ENCODE data around the gene FOXP1.

The FOXP1 gene

DNA sequence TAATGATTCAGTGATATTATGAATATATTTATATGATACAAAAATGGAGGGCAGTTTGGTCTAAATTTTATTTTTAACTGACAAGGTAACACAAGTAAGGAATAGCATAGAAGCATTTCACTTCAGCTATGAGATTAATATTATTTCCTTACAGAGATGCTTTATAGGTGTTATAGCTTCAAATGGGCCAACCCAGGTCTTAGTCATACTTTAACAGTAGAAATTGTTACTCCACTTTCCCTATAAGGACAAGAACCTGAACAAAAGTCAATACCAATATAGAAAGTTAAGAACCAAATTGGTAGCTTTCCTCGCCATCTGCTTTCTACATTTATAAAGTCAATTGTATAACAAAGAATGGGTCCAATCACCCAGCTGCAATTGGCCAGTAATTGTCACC lies 570.6 kb downstream of the FOXP1 start:
- no peak for DNase-seq

DNA sequence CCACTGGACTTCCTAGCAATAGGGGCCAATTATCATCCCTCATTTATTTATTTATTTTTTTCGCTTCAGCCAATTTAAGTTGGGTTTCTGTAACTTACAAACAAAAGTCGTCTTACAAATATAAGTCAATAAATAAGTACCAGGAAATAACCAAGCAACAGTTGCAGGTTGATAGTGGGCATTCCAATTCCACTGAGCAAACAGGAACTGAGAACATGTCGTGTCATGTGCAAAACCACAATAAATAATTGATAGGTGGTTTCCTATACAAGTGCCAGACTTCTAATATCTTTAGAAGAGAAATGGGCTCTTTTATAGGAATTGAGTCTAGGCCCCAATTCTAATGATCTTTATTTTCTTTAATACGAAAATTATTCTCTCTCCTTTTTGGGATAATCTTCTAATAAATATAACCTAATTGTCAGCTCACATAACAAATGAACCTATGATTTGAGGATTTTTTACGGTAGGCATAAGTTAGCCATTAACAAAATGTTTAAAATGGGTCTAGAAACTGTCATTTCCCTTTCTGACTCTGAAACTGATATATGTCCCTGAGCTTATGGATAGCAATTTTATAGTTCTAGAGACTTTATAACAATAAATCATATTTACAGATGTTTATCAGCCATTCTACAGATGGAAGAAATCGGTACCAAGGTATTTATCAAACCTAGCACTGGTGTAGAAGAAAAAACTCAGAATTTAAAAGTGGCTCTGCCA lies 571.8 kb downstream of the FOXP1 start:
- no peak for DNase-seq

DNA sequence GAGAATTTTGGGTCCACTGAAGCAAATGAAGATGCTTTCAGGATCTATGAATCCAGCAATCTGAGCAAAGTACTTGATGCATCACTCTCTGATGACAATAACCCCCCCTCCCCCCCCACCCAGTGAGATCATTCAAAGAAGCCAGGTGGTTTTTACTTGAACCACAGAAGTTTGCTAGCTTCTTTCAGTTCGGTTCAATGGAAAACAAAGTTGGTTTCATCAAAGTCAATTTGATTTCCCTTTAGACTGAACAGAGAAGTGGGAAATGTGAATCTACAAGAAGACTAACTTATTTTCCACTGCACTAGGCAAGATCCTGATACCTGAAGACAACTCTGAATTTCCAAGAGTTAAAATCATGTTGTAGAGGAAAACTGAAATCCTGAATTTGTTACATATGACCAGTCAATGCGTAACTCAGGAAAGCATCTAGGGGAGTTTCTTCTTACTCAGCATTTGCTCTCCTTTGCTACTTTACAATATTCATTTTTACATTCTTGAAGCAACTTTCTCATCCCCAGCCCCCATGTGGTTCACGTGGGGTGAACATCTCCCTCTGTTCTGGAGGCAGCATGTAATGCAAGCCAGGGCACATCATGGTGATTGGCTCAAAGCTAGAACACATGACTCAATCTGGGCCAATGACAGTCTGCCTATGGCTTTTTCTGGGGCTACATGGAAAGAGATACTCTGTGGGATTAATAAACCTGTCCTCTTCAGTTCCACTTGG lies 572.6 kb downstream of the FOXP1 start:
- peak; percentile 26 for DNase-seq

DNA sequence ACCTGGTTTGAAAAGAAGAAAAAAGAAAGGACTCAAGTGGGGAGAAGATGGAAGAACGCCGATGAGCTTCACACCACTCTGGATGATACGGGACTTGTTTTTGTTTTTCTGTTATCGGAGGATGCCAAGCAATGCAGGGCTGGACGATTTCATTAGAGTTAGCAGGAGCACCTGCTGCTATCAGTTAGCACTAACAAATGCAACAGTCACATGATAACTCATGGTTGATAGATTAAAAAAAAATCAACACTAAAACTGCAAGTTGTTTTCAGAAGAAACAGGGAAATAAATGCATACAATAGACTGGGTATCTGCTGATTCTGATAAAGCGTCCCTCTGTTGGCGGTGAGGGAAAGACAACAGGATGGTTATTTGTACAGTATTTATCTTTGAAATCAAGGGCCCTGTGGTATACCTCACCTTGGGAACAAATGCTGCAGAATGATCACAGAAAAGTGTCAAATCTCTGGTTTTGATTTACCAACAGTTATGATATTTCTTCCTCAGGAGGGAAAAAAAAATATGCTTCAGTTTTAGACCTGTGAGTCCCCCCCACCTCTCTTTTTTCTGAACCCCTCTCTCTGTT lies 575.1 kb downstream of the FOXP1 start:
- DNase-seq: no peak

DNA sequence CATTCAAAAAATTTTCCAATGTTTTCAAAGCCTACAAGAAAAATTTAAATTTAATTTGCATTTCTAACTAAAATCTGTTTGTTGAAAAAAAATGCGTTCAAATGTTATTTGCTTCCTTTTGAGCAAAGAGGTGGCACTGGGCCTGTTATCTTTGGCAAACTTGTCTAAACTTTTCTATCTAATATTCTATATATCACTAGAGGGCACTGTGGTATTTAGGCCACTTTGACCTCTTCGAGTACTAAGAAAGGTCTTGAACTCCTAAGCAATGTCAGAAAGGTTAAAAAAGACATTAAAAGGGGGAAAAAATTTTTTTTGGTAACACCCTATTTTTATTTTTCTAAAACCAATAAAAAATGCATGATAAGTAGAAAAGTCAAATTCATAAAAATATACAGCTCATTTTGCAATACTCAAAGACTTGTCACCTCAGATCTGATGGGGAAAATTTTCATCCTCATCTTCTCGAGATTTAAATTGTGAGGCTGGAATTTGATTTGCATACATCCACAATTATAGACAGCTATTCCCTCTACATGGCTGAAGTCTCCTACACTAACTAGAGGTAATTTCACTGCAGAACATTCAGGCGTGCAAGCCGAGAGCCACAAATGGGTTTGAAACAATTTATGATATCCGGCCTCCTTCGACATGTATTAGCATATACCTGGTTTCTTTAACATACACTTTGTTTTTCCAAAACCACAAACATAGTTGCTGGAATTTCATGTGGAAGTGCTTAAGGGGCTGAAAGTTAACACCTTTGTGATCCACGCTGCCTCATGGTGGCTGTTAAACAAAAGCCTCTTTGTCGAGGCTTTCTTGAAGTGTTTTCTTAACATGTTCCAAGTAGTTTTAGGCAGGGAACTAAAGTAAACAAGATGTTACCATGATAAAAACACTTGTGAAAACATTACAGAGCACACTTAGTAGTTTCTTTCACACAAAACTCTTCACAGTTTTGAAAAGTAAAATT lies 576.4 kb downstream of the FOXP1 start:
- no peak for DNase-seq

DNA sequence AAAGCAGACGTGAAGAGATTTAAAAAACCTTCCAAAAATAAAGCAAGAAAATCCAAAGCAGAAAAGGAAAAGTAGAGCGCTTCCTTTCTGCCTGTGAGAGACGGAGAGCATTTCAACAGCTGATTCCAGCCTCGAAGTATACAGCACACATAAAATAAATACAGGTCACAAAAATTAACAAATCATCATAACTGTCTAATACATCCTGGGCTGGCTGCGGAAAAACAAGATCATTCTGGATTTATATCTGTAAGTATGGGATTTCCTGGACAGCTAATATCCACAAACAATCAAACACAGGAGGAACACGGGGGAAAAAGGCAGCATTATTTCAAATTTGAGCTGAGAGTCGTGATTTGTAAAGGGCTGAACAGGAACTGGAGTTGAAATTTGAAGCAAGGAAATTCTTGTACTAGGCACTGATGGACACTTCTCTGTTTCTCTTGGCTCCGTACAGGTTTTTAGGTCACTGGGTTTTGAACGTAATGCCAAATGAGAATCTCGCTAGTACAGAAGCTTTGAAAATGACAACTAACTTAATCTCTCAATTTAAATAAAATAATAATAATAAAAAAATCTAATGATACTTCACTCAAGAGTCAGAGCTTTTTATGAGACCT lies 577.7 kb downstream of the FOXP1 start:
- DNase-seq: no peak

DNA sequence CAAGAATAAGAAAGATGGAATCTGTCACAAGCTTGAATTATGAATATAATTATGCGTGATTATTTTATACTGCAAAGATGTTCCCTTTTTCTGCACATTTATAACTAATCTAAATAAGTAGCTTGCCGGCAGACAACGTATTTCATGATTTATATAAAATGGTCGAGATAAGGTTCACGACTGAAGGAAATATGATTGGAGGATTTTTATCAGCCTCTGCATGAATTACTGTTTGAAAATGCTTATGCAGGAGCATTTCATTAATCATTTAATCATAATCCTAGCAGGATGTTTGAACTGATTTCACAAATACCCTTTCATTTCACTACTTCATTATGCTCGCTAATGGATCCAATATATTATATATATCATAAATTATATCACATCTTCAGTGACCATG lies 580.0 kb downstream of the FOXP1 start:
- no peak for DNase-seq

DNA sequence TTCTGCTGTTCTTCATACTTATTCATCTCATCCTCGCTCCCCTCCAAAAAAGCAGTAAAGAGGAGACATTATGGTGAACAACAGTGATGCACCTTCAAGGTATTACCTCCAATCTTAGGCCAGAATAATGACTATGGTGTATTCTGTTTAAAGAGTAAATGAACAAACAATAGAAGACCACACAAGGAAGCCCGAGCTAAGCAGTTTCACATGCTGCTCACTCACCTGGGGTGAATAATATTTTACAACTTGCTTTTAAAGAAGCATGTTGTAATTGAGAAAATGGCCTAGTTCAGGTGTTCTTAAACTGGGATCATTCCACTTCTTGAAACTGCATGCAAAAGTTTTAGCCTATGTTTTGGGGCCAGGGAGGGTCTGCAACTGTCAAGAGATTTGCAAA lies 581.2 kb downstream of the FOXP1 start:
- DNase-seq: no peak

DNA sequence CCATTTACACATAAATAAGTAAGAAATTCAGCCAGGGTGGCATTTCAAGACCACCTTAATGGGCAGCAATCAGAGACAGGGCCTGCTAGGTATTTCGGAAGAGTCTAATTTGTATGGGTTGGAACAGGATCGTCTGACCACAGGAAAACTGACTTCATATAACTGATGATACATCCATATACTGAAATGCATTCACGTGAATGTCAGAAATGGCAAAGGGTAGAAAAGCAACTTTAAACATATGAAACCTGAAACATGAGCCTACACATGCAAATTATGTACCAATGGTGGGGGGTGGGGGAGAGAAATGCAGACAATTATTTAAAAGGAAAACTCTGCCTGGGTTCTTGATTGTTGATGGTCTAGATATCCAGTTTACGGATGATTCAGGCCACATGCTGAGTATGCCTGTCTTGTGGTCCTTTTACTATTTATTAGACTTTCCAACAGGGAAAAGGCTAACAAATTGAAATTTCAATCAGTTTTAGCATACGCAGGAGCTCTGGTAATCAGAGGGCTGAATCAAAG lies 582.2 kb downstream of the FOXP1 start:
- peak; percentile 52 for DNase-seq

DNA sequence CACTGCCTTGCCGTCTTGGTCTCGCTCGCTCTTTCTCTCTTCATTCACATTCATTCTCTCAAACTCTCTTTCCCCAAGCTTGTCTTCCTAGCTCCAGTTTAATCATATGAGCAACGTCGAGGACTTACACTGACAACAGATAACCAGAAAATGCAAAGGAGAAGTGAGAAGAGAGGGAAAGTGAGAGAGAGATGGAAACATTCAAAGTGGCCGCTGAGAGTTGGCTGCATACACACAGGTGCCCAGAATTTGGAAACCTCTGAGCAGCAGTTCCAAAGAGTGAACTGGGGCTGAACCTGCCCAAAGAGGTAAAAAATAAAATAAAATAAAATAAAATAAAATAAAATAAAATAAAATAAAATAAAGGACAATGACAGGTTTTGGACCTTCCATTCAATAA lies 583.0 kb downstream of the FOXP1 start:
- no peak for DNase-seq

DNA sequence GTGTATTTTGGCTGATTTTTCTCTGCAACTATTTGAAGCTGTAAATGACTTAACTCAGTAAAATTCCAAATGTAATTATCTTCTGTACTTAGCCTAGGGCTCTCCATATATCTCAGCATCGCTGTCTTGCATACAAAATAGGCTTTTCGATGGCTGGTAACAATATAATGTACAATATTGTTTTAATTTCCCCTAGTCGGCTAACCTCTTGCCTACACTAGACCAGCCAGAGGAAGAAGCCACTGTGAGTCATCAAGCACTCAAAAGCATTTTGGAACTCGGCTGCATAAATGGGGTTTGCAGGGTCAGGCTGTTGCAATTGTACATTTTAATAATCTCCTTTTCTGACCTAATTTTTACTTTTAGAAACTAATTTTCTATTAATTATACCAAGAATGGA lies 583.8 kb downstream of the FOXP1 start:
- DNase-seq: peak; percentile 81

DNA sequence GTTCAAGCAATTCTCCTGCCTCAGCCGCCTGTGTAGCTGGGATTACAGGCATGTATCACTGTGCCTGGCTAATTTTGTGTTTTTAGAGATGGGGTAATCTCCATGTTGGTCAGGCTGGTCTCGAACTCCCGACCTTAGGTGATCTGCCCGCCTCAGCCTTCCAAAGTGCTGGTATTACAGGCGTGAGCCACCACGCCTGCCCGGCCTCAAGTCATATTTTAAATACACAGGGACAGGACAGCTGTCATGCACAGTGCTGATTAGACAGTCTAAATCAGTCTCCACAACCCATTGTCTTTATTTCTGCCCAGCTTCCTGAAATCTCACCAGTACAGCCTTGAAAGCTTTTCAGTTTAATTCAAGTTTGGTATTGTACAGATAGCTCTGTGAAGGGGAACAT lies 587.4 kb downstream of the FOXP1 start:
- DNase-seq: no peak

DNA sequence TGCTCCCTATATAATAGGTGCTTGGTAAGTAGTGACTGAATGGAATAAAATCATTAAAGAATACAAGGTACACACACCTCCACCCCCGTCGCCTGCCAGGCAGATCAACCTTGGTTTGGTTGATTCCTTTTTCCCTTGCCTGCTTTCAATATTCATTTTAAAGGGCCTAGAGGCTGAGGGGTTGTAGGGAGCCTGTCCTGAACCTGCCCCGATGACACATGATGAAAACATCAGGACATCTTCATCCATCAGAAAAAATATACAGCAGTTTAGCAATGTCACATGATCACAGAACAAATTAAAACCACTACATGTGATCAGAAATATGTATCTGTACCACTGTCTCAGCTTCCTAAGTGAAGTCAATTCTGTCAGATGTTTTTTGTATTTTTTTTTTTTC lies 588.9 kb downstream of the FOXP1 start:
- no peak for DNase-seq

DNA sequence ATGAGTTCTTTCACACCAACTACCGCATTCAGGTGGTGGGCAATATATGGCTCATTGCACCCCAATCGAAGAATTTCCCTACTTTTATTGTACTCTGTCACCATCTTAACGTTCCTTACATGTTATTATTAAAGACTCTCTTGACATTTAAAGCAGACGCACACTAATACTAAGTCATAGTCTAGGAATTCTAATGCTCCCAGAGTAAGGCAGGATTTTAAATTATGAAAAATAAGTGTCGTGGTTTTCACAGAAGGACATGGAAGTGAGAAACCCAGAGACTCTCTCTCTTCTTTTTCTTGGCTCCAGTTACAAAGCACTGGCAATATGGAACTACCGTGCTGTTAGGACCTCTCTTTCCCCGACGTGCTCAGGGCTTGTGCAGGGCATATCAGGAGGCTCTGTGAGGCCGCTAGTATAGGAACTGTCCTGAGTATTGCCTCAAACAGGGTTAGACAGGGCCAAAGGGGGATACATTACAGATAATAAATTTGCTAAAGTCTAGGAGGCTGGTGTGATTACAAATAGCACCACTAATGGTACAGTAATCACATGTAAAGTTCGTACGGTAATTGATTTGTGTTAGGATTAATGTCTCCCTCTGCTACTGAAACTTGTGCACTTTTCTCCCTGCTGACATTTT lies 590.8 kb downstream of the FOXP1 start:
- DNase-seq: peak; percentile 82

DNA sequence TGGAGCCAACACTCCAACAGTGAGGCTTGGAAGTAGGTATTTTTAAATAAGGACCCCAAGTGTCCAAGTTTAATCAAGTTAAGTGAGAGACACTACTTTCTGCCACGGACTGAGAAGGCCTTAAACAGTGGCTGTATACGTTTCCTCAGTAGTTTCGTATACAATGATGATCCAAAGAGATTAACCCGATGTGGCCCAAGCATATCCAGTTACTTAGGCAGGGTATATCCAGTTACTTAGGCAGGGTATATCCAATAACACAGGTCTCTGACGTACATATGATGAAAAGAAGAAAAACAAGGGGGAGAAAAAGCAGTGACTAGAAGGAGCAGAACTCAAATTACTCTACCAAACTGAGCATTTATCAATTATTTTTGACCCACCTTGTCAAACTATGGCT lies 591.4 kb downstream of the FOXP1 start:
- no peak for DNase-seq

DNA sequence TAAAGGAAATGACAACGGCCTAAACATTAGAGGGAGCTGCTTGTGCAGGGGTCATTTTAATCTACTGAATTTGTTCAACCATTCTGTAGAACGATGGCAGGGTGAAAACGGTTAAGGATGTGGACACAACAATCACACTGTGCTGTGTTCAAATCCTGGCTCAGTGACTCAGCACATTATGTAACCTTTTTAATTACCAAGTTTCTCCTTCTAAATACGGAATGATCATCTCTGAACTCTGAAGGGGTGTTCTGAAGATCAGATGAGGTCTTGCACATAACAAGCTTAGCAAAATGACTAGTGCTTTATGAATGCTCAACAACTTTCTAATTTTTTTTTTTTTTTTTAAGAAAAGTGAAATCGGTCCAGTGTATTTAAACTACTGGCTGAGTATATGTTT lies 592.8 kb downstream of the FOXP1 start:
- DNase-seq: peak; percentile 42

DNA sequence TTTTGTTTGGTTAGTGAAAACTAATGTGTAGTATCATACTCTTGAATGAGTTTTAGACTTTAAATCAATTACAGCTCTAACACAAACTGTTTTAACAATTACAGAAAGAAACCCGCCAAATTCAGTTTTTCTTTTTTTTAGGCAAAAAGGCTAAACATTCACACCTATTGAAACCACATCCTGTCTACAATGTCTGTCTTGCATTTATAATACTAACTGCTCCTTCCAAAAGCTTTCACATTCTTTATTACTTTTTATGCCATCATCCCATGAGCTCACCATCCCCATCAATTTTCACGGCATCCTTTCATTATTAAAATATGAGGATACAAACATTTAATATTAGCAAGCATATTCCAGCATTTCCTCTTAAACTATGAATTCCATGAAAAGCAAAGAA lies 593.3 kb downstream of the FOXP1 start:
- peak; percentile 45 for DNase-seq

DNA sequence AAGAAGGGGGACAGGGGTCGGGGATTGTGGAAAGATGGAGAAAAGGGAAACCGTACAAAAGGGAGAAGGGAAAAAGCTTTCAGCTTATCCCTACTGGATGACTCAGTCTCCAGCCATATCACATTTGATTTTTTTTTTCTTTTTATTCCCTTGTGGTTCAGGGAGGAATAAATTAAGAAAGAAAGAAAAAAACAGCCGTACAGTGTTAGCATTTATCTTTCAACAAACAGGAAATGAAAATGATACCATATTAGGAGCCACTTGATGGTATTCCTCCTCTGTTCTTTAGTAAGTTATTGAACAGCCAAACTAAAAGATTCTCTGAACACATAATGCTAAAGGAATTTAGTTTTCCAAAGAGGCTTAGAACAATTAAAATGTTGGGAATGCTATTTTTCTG lies 594.4 kb downstream of the FOXP1 start:
- DNase-seq: peak; percentile 81

DNA sequence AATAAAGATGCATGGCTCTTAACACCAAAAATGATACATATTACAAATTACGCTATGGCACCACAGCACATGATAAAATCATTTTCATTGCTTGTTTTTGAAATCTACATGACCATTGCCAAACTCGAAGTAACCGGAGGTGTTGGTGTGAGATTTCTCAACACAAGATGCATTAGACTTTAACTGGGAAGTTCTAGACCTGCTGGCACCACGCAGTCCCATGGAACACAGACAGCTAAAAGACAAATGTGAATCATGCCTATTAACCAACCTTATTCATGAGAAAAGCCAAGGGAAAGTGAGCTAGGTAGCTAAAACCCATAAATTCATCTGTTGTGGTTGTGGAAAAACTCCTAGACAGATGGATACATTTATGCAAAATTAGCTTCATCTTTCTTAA lies 595.4 kb downstream of the FOXP1 start:
- DNase-seq: no peak

DNA sequence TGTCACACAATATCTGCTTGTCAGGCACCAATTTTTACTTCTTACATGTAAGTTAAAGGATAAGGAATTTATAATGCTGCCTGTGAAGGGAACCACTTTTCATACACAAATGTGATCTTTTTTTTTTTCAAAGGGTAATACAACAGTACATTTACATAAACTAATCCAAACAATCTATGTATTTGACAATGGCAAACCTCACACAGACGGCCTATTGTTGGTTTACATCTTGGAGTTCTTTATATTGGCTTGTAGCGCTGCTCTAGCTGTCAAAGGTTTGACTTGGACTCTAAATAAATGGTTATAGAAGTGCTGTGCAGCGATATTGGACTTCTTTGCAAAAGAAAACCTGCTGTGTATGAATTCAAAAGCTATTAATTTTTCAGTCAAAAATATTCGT lies 598.0 kb downstream of the FOXP1 start:
- DNase-seq: no peak

DNA sequence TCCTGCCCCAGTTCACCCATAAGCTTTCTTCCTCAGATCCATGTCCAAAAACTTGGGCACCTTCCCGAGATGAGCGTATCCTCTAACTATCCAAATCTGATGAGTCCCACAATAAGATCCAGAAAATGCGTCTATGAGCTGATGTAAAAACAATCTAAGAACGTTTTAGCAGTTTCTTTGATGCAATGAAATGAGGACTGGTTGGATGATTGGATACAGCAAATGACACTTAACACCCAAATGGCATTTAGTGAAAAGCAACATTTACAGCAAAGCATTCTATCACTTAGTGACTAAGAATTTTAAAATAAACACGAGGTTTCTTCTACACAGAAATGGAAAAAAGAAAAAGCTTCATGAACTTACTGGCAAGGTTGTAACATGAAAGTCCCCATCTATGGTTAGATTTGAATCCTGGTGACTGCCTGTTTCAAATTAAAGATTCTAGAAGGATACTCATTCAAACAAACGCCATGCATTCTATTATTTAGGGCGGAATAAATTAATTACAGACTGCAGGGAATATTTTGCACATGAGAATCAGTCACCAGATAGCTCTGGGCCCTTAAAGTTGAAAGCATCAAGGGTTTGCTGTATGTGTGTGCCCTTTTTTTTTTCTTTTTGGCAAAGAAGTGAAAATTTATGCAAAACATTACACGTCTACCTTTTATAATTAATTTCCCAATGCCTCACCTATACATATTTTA lies 598.6 kb downstream of the FOXP1 start:
- DNase-seq: peak; percentile 29
